GM18526 (cell line): ENCODE results near the gene COMTD1.

Source experiments
- POLR2A ChIP-seq: IDR thresholded peaks from 3 replicates; pipeline ENCODE4 v1.6.1; 2011; ENCODE audit not compliant: insufficient read length; ENCODE audit errors: extremely low read depth

Gene COMTD1

GRCh38 chr10:75254739-75255138 lies 19.0 kb upstream of the COMTD1 start:
- no peak for TF ChIP-seq POLR2A

GRCh38 chr10:75253281-75254220 lies 17.8 kb upstream of the COMTD1 start:
- TF ChIP-seq POLR2A = no peak

GRCh38 chr10:75250934-75251333 lies 15.2 kb upstream of the COMTD1 start:
- no peak for TF ChIP-seq POLR2A

DNA sequence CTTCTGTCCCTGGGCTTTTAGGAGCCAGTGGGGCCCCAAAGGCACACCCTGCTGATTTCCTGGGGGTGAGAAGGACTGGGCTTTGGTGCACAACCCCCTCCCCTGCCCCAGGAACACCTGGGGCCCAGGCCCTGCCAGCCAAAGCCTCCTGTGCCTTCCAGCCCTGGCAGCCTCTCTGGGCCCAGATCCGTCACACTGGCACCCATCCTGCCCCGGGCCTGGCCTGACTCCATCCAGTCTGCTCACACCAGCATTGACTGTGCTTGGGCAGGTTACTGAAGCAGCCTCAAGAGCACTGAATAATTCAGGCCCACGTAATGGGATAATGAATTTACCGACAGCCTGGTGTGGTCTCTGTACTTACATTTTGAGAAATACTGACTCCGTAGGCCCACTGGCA lies 12.0 kb upstream of the COMTD1 start:
- no peak for TF ChIP-seq POLR2A

DNA sequence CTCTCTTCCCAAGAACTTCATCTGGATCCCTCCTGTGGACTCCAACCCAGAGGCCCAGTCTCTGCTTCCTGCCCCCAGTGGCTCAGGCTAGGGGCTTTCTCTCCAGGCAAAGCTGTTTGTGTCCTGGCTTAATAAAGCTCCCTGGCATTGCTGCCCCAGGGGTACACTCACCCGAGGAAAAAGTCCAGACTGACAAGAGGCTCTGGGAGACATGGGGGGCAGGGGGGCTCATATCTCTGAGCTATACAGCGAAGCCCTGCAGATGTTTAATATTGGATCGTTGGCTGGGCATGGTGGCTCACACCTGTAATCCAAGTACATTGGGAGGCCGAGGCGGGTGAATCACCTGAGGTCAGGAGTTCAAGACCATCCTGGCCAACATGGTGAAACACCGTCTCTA lies 10.7 kb upstream of the COMTD1 start:
- no peak for TF ChIP-seq POLR2A

DNA sequence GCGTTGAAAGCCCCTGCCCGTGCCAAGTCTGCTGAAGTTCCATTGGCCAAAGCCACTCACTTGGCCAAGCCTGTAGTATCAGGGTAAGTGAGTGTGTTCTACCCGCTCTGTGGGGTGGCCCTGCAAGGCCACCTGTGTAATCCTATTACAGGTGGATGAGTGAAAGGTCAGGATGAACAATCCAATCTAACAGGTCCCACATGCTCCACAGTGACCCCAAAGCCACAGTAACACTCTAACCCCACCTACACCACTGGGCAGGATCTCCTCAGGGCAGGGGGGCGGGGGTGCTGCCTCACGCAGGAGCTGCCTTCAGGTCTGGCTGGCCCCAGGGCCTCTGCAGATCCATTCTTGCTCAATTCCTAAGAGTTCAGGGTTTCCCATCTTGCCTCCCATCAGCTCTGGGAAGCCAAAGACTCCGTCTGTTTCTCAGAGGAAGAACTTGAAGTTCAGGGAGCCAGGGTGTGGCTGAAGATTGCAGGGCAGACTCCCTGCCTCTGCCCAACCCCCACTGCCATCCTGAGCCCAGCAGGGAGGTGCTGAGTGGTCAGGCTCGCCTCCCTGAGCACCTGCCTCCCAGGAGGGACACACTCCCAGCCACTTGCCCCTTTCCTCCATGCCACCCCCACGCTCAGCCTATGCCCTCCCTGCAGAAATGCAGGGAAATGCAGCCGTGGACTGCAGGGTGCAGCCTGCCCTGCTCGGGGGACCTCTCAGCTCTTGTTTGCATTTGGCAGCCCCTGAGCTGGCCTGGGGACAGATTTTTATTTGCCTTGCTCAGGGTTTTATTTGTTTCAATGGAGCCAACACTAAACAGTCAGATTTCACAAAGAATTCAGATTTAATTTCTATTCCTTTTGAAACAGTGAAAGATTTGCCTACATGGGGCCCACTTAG lies 9.8 kb upstream of the COMTD1 start:
- no peak for TF ChIP-seq POLR2A

GRCh38 chr10:75244487-75245353 lies 9.0 kb upstream of the COMTD1 start:
- TF ChIP-seq POLR2A = no peak

DNA sequence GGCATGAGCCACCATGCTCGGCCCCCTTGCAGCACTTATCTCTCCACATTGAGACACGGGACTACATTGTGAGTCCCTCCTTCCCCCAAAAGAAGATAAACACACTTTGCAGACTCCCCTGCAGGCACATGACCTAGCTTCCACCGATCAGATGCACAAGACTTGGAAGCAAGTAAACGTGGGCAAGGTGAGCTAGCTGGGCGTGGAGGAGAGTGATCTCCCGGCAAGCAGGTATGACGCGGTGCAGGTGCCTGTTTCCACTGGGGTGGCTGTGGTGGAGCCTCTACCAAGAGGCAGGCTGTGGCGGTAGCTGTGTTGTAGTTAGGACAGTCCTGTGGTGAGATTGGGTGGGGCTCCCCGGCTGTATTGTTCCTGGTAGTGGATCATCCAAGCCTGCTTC lies 7.7 kb upstream of the COMTD1 start:
- no peak for TF ChIP-seq POLR2A

DNA sequence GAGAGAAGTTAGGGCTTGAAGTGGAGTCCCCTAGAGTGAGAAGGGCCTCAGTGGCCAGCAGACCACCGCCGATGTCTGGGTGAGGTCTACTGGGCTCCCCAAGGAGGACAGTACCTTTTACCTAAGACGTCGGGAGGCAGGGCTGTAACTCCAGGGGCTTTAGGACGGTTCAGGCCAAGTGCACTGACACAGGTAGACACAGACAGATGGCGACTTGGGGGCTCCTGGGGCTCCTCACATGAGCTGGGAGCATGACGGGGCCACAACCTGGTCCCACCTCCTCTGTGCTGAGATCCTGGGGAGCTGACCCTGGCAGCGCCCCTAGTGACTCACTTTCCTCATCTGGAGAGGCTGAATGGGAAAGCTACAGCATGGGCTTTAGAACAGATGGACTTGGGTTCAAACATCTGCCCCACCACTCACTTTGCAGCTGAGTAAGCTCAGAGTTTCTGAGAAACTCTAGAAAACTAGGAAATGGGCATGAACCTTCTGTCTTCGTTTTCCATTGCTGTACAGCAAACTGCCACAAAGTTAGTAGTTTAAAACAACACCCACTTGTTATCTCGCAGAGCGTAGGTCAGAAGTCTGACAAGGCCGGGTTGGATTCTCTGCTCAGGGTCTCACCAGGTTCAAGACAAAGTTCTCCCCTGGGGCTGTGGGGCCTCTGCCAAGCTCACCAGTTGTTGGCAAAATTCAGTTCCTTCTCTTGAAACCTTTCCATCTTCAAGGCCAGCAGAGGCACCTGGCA lies 4.7 kb upstream of the COMTD1 start:
- TF ChIP-seq POLR2A = no peak

DNA sequence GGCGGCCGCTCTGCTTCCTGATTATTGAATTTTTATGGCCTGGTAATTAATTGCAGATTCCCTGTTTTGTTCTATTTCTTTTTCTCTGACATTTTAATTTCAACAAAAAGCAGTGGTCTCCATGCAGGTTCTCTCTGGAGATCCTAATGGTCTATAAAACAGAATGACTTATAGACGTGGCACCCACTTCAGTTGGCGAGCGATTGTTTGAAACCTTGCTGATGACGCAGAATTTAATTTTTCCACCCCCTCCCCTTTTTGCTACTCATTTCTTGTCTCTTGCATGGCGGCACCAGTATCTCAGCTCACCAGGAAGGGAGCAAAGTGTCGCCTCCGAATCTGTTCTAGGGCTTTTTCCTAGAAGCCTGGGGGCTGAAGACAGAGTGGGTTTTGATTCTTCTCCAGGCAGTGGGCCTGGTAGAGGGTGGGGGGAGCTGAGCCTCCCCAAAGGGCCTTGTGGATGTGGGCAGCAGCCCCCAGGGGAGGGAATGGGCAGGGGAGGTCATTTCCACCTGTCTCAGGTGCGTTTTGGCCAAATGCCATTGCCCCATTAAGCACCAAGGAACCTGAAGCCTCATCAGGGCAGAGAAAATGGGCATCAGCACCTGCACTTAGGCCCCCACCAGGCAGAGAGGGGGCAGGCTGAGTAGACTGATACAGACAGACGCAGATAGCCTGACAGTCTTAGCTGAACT lies 3.5 kb upstream of the COMTD1 start:
- no peak for TF ChIP-seq POLR2A

DNA sequence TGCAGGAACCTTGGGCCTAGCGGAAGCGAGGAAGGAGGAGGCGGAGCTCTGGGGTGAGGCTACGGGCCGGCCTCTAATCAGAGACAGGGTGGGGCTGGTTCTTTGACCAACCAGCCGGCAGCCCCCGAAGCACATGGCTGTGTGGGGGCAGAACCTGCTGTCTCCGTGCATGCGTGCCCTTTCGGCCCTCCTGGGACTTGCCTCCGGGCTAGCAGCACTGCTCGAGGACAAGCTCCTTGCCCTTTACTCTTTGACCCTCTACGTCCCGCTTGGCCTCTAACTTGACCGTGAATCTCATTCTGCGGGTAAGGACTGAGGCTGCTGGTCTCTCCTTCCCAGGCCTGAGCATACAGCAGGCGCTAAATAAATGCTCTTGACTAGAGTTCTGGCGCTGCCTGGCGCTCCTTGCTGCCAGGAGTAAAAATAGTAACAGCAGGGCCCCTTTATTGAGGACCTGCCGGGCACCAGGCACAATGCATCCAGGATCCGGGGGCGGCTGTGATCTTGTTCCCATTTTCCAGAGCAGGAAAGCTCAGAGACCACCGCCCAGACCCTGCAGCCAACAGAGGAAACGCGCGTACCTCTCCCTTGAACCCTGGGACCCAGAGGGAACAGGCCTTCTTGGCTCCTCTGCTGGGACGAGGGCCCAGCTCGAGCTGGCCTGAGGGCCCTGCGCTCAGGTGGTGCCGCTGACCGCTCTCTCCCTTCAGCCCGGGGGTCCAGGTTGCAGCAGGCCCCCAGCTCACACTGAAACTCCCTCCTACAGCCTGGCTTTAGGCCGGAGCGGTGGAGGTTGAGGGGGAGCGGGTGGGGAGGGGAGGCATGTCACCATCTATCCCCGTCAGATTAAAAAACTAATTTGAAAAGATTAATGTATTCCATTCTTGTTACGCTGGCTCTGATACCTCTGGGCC lies 2.7 kb upstream of the COMTD1 start:
- no peak for TF ChIP-seq POLR2A

GRCh38 chr10:75236178-75236825 lies 545 bp upstream of the COMTD1 start:
- TF ChIP-seq POLR2A = no peak
